ENCODE results near the gene CLDN10.

GRCh38 chr13:95629071-95629470, 76.6 kb downstream of the CLDN10 start:
- TF ChIP-seq CTCF (IDR thresholded peaks at IDR 0.05; ENCODE audit: low read depth, low read length) = no peak
- TF ChIP-seq EZH2phosphoT487 (IDR thresholded peaks at IDR 0.05; ENCODE audit: low read depth) = no peak

Measured in OCI-LY3 (cell line).